SK-N-SH (cell line): ENCODE measurements around the gene ANKS6. TPM values are rescaled to one million over a fixed set of nuclear protein-coding genes. Genes with fewer than 3 reads are reported as not detected.

Source experiments
- CTCF ChIA-PET: fragments of 300-600, 350-600 bp; formaldehyde crosslinking; extraction: SDS; loops from one replicate; lab custom pipeline; 2021; lab: Yijun Ruan, JAX
- POLR2A ChIA-PET: fragments of 350-600 bp; sonication (Branson Sonifier 250); formaldehyde crosslinking; extraction: SDS; loops from one replicate; lab custom pipeline; 2020; ENCODE audit warnings: antibody characterized with exemption, inconsistent platforms; lab: Yijun Ruan, JAX
- DNase-seq: peaks from one replicate; pipeline ENCODE4 v3.0.0; 2012
- H2AFZ ChIP-seq: fragments of 200-600 bp; sonication (generic); 2 replicates; pipeline ENCODE4 v1.8.1; 2016; ENCODE audit warnings: antibody characterized with exemption, mild to moderate bottlenecking, low read depth
- H3F3A ChIP-seq: fragments of 200-600 bp; sonication (generic); replicated peaks from 2 replicates; pipeline ENCODE3; 2016; ENCODE audit warnings: antibody characterized with exemption, mild to moderate bottlenecking; ENCODE audit not compliant: insufficient read depth
- H3K27ac ChIP-seq, 2 experiments: fragments of 200-500 bp in 1 of 2; fragments of 200-600 bp in 1 of 2; sonication (Bioruptor generic) in 1 of 2; sonication (generic), shearing (Covaris generic) in 1 of 2; 2 replicates each; pipeline versions ENCODE4 v1.5.1 to v1.6.1; 2014 to 2016; ENCODE audit warnings: low read depth in 2 of 2, inconsistent platforms in 1 of 2, low read length in 1 of 2, mild to moderate bottlenecking in 1 of 2, mixed read lengths in 1 of 2
- H3K27me3 ChIP-seq: fragments of 200-600 bp; sonication (generic), shearing (Covaris generic); 2 replicates; pipeline ENCODE4 v1.6.1; 2016; ENCODE audit warnings: mixed run types; ENCODE audit not compliant: insufficient read depth
- H3K36me3 ChIP-seq, 2 experiments: fragments of 200-500 bp in 1 of 2; fragments of 200-600 bp in 1 of 2; sonication (Bioruptor generic) in 1 of 2; sonication (generic) in 1 of 2; replicated peaks in 1 of 2; 2 replicates each; pipeline versions ENCODE3 to v1.5.1; 2014 to 2016; ENCODE audit warnings: low read length in 1 of 2, mild to moderate bottlenecking in 1 of 2; ENCODE audit not compliant: insufficient read depth in 2 of 2, control insufficient read depth in 1 of 2
- H3K4me1 ChIP-seq, 2 experiments: fragments of 200-500 bp in 1 of 2; fragments of 200-600 bp in 1 of 2; sonication (Bioruptor generic) in 1 of 2; sonication (generic), shearing (Covaris generic) in 1 of 2; 2 replicates each; pipeline versions ENCODE4 v1.5.1 to v1.6.1; 2014 to 2016; ENCODE audit warnings: low read depth in 1 of 2, low read length in 1 of 2, mixed run types in 1 of 2; ENCODE audit not compliant: insufficient read depth in 2 of 2, control insufficient read depth in 1 of 2
- H3K4me2 ChIP-seq: fragments of 200-600 bp; sonication (generic), shearing (Covaris generic); 2 replicates; pipeline ENCODE4 v1.6.1; 2017; ENCODE audit warnings: mixed run types
- H3K4me3 ChIP-seq, 2 experiments: fragments of 200-500 bp in 1 of 2; fragments of 200-600 bp in 1 of 2; sonication (Bioruptor generic) in 1 of 2; sonication (generic), shearing (Covaris generic) in 1 of 2; 2 replicates each; pipeline versions ENCODE4 v1.5.1 to v1.8.1; 2014 to 2016; ENCODE audit warnings: low read depth in 2 of 2, inconsistent platforms in 1 of 2, low read length in 1 of 2, mild to moderate bottlenecking in 1 of 2, mixed read lengths in 1 of 2, moderate library complexity in 1 of 2
- H3K79me2 ChIP-seq: fragments of 200-600 bp; sonication (generic); 2 replicates; pipeline ENCODE4 v1.8.1; 2017; ENCODE audit warnings: mild to moderate bottlenecking; ENCODE audit not compliant: insufficient read depth
- H3K9ac ChIP-seq: fragments of 200-600 bp; sonication (generic); 2 replicates; pipeline ENCODE4 v1.6.1; 2017; ENCODE audit warnings: mixed run types
- H3K9me2 ChIP-seq: fragments of 200-600 bp; sonication (generic); 2 replicates; pipeline ENCODE4 v1.6.1; 2017; ENCODE audit warnings: mixed run types
- H3K9me3 ChIP-seq: fragments of 200-600 bp; sonication (generic); 2 replicates; pipeline ENCODE4 v1.6.1; 2017; ENCODE audit warnings: mixed run types, mild to moderate bottlenecking, moderate library complexity
- H4K20me1 ChIP-seq: fragments of 200-600 bp; sonication (generic); 2 replicates; pipeline ENCODE4 v1.6.1; 2017; ENCODE audit warnings: mild to moderate bottlenecking, mixed run types; ENCODE audit not compliant: insufficient read depth
- CHD2 ChIP-seq: fragments of 150-350 bp; IDR thresholded peaks from 2 replicates; pipeline ENCODE4 v1.6.1; 2018; ENCODE audit warnings: low read length; ENCODE audit not compliant: partially characterized antibody
- CTCF ChIP-seq: fragments of 200-600 bp; sonication (generic); IDR thresholded peaks from 2 replicates; pipeline ENCODE4 v1.6.1; 2017; ENCODE audit warnings: antibody characterized with exemption, mild to moderate bottlenecking, moderate library complexity
- EP300 ChIP-seq, 2 experiments: IDR thresholded peaks; 2 replicates each; pipeline versions ENCODE4 v1.4.0 to v1.6.1; 2012; ENCODE audit warnings: borderline replicate concordance in 1 of 2, low read depth in 1 of 2, low read length in 1 of 2
- FOXJ3 ChIP-seq: sonication (generic); formaldehyde crosslinking; IDR thresholded peaks from 2 replicates; pipeline ENCODE4 v1.5.1; 2020; ENCODE audit warnings: mild to moderate bottlenecking, missing genetic modification reagents
- IRF3 ChIP-seq: fragments of 150-350 bp; IDR thresholded peaks from 2 replicates; pipeline ENCODE4 v1.6.1; 2016; ENCODE audit warnings: mild to moderate bottlenecking, low read depth, low read length
- MXI1 ChIP-seq: IDR thresholded peaks from 2 replicates; pipeline ENCODE4 v1.6.1; 2012; ENCODE audit warnings: mild to moderate bottlenecking, low read depth, low read length, improper control_type of control experiment
- NRF1 ChIP-seq: IDR thresholded peaks from 2 replicates; pipeline ENCODE4 v1.6.1; 2012; ENCODE audit warnings: low read depth, mild to moderate bottlenecking, low read length
- TAF1 ChIP-seq: IDR thresholded peaks from 2 replicates; pipeline ENCODE4 v1.6.1; 2012; ENCODE audit warnings: low read depth, mild to moderate bottlenecking, low read length, moderate library complexity, borderline replicate concordance
- TEAD4 ChIP-seq: IDR thresholded peaks from 2 replicates; pipeline ENCODE4 v1.4.0; 2012; ENCODE audit warnings: mild to moderate bottlenecking, borderline replicate concordance; ENCODE audit not compliant: insufficient read depth
- USF1 ChIP-seq: IDR thresholded peaks from 2 replicates; pipeline ENCODE4 v1.4.0; 2012; ENCODE audit warnings: low read depth, borderline replicate concordance
- USF2 ChIP-seq: fragments of 150-350 bp; IDR thresholded peaks from 2 replicates; pipeline ENCODE4 v1.6.1; 2017; ENCODE audit warnings: antibody characterized with exemption, low read length, low read depth, borderline replicate concordance
- ZBTB33 ChIP-seq: IDR thresholded peaks from 2 replicates; pipeline ENCODE4 v1.4.0; 2012; ENCODE audit warnings: low read depth, borderline replicate concordance
- WGBS: methylation state at CpG from one replicate; pipeline ENCODE4 v1.1.6; 2017; ENCODE audit warnings: low lambda C conversion rate; 5-methylcytosine and 5-hydroxymethylcytosine counted together
- polyA plus RNA-seq, 3 experiments: library from polyadenylated mRNA; depleted of rRNA; stranded (reverse); fragments of >200 nt; gene quantifications; 2 replicates each; pipeline ENCODE4 v1.2.3, GENCODE V29; 2012

The ANKS6 gene
- polyA plus RNA-seq, 1 of the 3 experiments (the other 2 are of a cell fraction) = 29.3 TPM

GRCh38 chr9:98732801-98733200, 63.6 kb downstream of the ANKS6 start:
- 93% methylated on average over 9 of the region's 9 CpGs for WGBS
- H4K20me1 ChIP-seq = no peaks in the 10 kb centered on the region
- H3K36me3 ChIP-seq = peaks cover 5 to 28% of the 10 kb centered on the region in 2 experiments
- ChIA-PET POLR2A (no interaction called here), CTCF (no interaction called here)
- peaks cover 0 to 13% of the 10 kb centered on the region in 2 experiments; a peak in 1 of 4 replicates for H3K4me1 ChIP-seq
- no peaks in the 10 kb centered on the region; the same call in 1 of the 2 replicates for H3K9me3 ChIP-seq
- H2AFZ ChIP-seq = no peak overlapping the region
- H3K4me3 ChIP-seq = no peak overlapping the region
- H3K27me3 ChIP-seq = no peaks in the 10 kb centered on the region
- H3K9ac ChIP-seq = no peak overlapping the region
- no peaks in the 10 kb centered on the region for H3K9me2 ChIP-seq
- H3K4me2 ChIP-seq = no peak overlapping the region
- TF ChIP-seq MXI1 = no peak
- no peak for TF ChIP-seq ZBTB33
- no peak for TF ChIP-seq IRF3
- no peak for TF ChIP-seq USF2
- no peak for TF ChIP-seq FOXJ3 (CRISPR knock-in tag)
- TF ChIP-seq EP300 (IDR thresholded peaks at IDR 0.05; ENCODE audit: borderline replicate concordance in 1 of 2, low read depth in 1 of 2, low read length in 1 of 2) = no peak
- no peak for TF ChIP-seq TAF1
- no peak for TF ChIP-seq CTCF
- no peak for TF ChIP-seq USF1
- TF ChIP-seq CHD2 = no peak
- TF ChIP-seq TEAD4 = no peak
- no peak for TF ChIP-seq NRF1
- no peaks in the 10 kb centered on the region for H3K79me2 ChIP-seq
- DNase-seq = no peak
- no peak overlapping the region for H3K27ac ChIP-seq
- H3F3A ChIP-seq = no peaks in the 10 kb centered on the region
